Measurements from ENCODE around the gene KCNMA1.

The KCNMA1 gene

GRCh38 chr10:77138541-77138940, 499.1 kb downstream of the KCNMA1 start:
- Histone ChIP-seq H3K9ac (ENCODE audit: low read length) (no peak overlapping the region), H3K27me3 (ENCODE audit: low read length) (no peaks in the 10 kb centered on the region), H2AFZ (ENCODE audit: low read depth, low read length, severe bottlenecking) (no peak overlapping the region), H3K36me3 (ENCODE audit: low read length) (no peaks in the 10 kb centered on the region), H3K79me2 (ENCODE audit: insufficient read depth, low read length) (no peaks in the 10 kb centered on the region), H3K4me3 (ENCODE audit: insufficient read depth, low read length, poor library complexity, severe bottlenecking) (no peak overlapping the region), H4K20me1 (ENCODE audit: low read depth, low read length) (no peaks in the 10 kb centered on the region), H3K27ac (ENCODE audit: low read depth, low read length) (no peak overlapping the region), H3F3A (ENCODE audit: insufficient read depth) (no peaks in the 10 kb centered on the region), H3K4me2 (ENCODE audit: low read depth, low read length, poor library complexity, severe bottlenecking) (no peak overlapping the region), H3K9me3 (ENCODE audit: insufficient read depth, low read length) (no peaks in the 10 kb centered on the region), H3K9me2 (replicated peaks; ENCODE audit: insufficient read depth, low read length) (no peaks in the 10 kb centered on the region)
- no peak for TF ChIP-seq CTCF (IDR thresholded peaks at IDR 0.05; ENCODE audit: insufficient read depth, low read length, poor library complexity, severe bottlenecking)
- no peak for TF ChIP-seq EZH2phosphoT487 (conservative IDR thresholded peaks at IDR 0.05; ENCODE audit: low read length)

DNA sequence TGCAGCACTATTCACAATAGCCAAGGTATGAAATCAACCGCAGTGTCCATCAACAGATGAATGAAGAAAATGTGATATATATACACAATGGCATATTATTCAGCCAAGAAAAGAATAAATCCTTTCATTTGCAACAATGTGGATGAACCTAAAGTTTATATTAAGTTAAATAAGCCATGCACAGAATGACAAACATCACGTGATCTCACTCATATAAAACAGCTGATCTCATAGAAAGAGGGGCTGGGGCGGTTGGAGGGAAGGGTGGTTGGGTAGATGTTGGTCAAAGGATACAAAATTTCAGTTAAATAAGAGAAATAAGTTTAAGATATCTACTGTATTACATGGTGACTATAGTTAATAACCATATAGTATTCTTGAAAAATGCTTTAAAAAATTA, 502.1 kb downstream of the KCNMA1 start:
- TF ChIP-seq CTCF (IDR thresholded peaks at IDR 0.05; ENCODE audit: insufficient read depth, low read length, poor library complexity, severe bottlenecking) (no peak), EZH2phosphoT487 (conservative IDR thresholded peaks at IDR 0.05; ENCODE audit: low read length) (no peak)
- no peak overlapping the region for H2AFZ ChIP-seq (ENCODE audit: low read depth, low read length, severe bottlenecking)
- H3K9me2 ChIP-seq (replicated peaks; ENCODE audit: insufficient read depth, low read length), result no peaks in the 10 kb centered on the region
- no peak overlapping the region for H3K4me3 ChIP-seq (ENCODE audit: insufficient read depth, low read length, poor library complexity, severe bottlenecking)
- no peaks in the 10 kb centered on the region for H3K27me3 ChIP-seq (ENCODE audit: low read length)
- H3K9me3 ChIP-seq (ENCODE audit: insufficient read depth, low read length), result no peaks in the 10 kb centered on the region
- no peak overlapping the region for H3K4me2 ChIP-seq (ENCODE audit: low read depth, low read length, poor library complexity, severe bottlenecking)
- H3K27ac ChIP-seq (ENCODE audit: low read depth, low read length), result no peak overlapping the region
- H3K36me3 ChIP-seq (ENCODE audit: low read length), result no peaks in the 10 kb centered on the region
- H3K9ac ChIP-seq (ENCODE audit: low read length), result no peak overlapping the region
- no peaks in the 10 kb centered on the region for H3K79me2 ChIP-seq (ENCODE audit: insufficient read depth, low read length)
- H4K20me1 ChIP-seq (ENCODE audit: low read depth, low read length), result no peaks in the 10 kb centered on the region
- H3F3A ChIP-seq (ENCODE audit: insufficient read depth), result no peaks in the 10 kb centered on the region

- H3K27ac ChIP-seq (ENCODE audit: low read depth, low read length), result no peak overlapping the region
- no peaks in the 10 kb centered on the region for H3K27me3 ChIP-seq (ENCODE audit: low read length)
- no peaks in the 10 kb centered on the region for H3K79me2 ChIP-seq (ENCODE audit: insufficient read depth, low read length)
- H4K20me1 ChIP-seq (ENCODE audit: low read depth, low read length), result no peaks in the 10 kb centered on the region
- no peaks in the 10 kb centered on the region for H3K36me3 ChIP-seq (ENCODE audit: low read length)
- no peak overlapping the region for H3K4me2 ChIP-seq (ENCODE audit: low read depth, low read length, poor library complexity, severe bottlenecking)
- no peak for TF ChIP-seq EZH2phosphoT487 (conservative IDR thresholded peaks at IDR 0.05; ENCODE audit: low read length)
- TF ChIP-seq CTCF (IDR thresholded peaks at IDR 0.05; ENCODE audit: insufficient read depth, low read length, poor library complexity, severe bottlenecking), result no peak
- no peak overlapping the region for H3K9ac ChIP-seq (ENCODE audit: low read length)
- H3K9me2 ChIP-seq (replicated peaks; ENCODE audit: insufficient read depth, low read length), result no peaks in the 10 kb centered on the region
- H2AFZ ChIP-seq (ENCODE audit: low read depth, low read length, severe bottlenecking), result no peak overlapping the region
- H3F3A ChIP-seq (ENCODE audit: insufficient read depth), result no peaks in the 10 kb centered on the region
- H3K9me3 ChIP-seq (ENCODE audit: insufficient read depth, low read length), result no peaks in the 10 kb centered on the region
- no peak overlapping the region for H3K4me3 ChIP-seq (ENCODE audit: insufficient read depth, low read length, poor library complexity, severe bottlenecking)
Measured at GRCh38 chr10:77131214-77131613, 506.4 kb downstream of the KCNMA1 start.

Measured in SU-DHL-6 (cell line).